ENCODE data around the gene TCP11L2.

The TCP11L2 gene

GRCh38 chr12:106302401-106303201 is at the start of gene TCP11L2:
Gene TCP11L2, plus strand, starts transcription at chr12:106302733. Its CDS starts 8,343 bp downstream, at chr12:106311076.
- DNase-seq = peak; percentile 81

GRCh38 chr12:106254724-106255123 is 47.8 kb upstream of the TCP11L2 start:
- peak; percentile 78 for DNase-seq

GRCh38 chr12:106255493-106255892 is 47.0 kb upstream of the TCP11L2 start:
- no peak for DNase-seq

GRCh38 chr12:106255952-106256351 is 46.6 kb upstream of the TCP11L2 start:
- DNase-seq = no peak

- DNase-seq = no peak
These were observed 46.0 kb upstream of the TCP11L2 start for GRCh38 chr12:106256524-106256923.

GRCh38 chr12:106258226-106258625 is 44.3 kb upstream of the TCP11L2 start:
- DNase-seq = no peak

- no peak for DNase-seq
These were observed 43.6 kb upstream of the TCP11L2 start for GRCh38 chr12:106258935-106259334.

GRCh38 chr12:106265116-106265515 is 37.4 kb upstream of the TCP11L2 start:
- DNase-seq = no peak

- DNase-seq = no peak
These were observed 35.0 kb upstream of the TCP11L2 start for GRCh38 chr12:106267535-106267934.

- DNase-seq = no peak
These were observed 33.3 kb upstream of the TCP11L2 start for GRCh38 chr12:106269150-106269771.

GRCh38 chr12:106271575-106272505 is 30.7 kb upstream of the TCP11L2 start:
- DNase-seq = no peak

- DNase-seq = no peak
These were observed 29.0 kb upstream of the TCP11L2 start for GRCh38 chr12:106273491-106273890.

- DNase-seq = no peak
These were observed 28.5 kb upstream of the TCP11L2 start for GRCh38 chr12:106274012-106274411.

GRCh38 chr12:106274575-106275121 is 27.9 kb upstream of the TCP11L2 start:
- DNase-seq = no peak

- no peak for DNase-seq
These were observed 27.1 kb upstream of the TCP11L2 start for GRCh38 chr12:106275458-106275857.

- DNase-seq = no peak
These were observed 26.3 kb upstream of the TCP11L2 start for GRCh38 chr12:106276032-106276740.

- no peak for DNase-seq
These were observed 22.4 kb upstream of the TCP11L2 start for GRCh38 chr12:106280106-106280505.

- no peak for DNase-seq
These were observed 21.3 kb upstream of the TCP11L2 start for GRCh38 chr12:106281056-106281782.

- no peak for DNase-seq
These were observed 20.7 kb upstream of the TCP11L2 start for GRCh38 chr12:106281804-106282203.

- peak; percentile 56 for DNase-seq
These were observed 20.0 kb upstream of the TCP11L2 start for GRCh38 chr12:106282457-106283097.

All from NCI-H2171 treated with DMSO at 0.1 percent for 48 hours (cell line).